NOMO-1 (cell line): ENCODE data around the gene RPS6KA6.

Experiments used
- DNase-seq, 2 experiments: peaks; one replicate each; lab custom pipeline; 2025; ENCODE audit not compliant: unreplicated experiment in 2 of 2; lab: John Stamatoyannopoulos, UW

The RPS6KA6 gene

DNA sequence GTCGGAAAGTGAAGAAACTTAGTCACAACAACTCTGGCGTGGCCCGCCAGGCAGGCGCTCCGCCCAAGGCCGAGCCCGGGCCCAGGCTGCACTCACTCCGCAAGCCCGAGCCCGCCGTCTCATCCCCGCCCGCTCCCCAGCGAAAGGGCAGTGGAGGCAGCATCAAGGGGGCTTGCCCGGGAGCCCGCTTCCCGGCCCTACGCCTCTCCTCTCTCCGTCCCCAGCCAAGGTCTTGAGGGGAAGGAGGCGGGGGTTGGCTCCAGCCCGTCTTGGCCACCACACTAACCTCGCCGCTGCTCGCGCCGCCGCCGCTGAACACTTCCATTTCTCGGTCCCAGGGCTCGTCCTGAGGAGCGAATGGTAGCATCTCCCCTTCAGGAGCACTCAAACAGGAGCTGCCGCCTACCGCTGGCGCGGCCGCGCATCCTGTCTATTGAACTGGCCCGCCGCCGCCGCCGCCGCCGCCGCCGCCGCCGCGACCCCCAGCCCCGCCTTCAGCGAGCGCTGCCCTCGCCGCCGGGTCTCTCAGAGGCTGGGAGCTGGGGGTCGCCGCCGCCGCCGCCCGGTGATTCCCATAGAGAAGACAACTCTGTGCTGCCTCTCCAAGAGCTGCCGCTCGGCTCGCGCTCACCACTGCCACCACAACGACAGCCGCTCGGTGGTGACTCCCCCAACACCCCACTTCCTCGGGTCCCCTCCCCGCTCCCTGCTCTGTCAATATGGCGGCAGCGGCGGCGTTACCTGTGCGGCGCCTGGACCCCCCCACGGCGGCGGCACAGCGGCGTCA, at the start of gene RPS6KA6:
Gene RPS6KA6, minus strand, starts transcription at position 667 of the 787 bp plus-strand sequence. Its CDS starts 300 bp downstream, at position 367.
- no peak for DNase-seq

DNA sequence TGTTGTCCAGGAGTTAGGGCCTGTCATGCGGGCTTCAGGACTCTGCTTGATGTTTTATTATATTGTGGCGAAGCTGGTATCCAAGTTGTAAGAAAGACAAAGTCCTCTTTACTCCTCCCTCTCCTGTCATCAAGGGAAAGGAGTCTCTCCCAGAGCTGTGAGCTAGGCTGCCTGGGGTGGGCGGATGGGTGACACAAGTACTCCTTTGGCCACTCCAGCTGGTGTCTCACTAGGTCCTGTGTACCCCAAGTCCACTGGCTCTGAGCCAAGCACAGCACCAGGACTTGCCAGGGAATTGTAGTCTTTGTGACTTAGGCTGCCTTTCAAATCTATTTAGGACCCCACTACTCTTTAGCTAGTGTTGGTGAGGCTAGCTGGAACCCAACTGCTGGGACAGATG, 36.7 kb upstream of the RPS6KA6 start:
- DNase-seq: no peak

DNA sequence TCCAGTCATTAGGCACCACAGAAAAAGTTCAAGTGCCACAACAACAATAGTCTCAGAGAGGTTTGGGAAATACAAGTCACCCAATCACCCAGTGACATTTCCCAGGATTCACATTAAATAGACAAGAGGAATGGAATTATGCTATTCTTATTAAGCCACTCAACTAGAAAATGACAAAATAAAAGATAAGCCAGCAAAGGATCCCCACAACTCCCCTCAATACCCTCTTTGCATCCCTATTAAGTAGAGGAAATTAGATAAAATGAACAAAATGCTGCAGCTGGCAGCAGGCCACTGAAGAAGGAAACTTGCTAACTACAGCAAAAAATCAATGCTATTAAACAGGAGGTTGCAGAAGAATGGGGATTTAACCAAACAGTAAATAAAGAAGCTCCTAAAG, 35.3 kb upstream of the RPS6KA6 start:
- DNase-seq: no peak

DNA sequence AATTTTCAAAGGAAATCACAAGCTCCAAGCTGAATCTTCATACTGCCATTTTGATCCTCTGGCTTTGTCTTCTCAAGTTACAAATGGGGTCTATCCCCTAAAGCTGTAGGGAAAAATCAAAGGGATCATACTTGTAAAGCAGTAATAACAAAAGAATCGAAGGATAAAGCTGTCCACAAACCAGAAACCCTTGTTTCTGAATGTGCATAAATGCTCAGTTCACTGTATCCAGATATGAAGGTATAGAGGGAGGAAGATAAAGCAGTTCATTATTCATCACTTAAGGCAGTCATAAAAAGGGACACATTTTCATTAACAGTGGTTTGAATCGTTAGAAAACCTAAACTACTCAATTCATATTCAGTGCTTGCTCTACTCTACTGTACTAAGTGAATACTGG, 33.2 kb upstream of the RPS6KA6 start:
- DNase-seq: no peak

DNA sequence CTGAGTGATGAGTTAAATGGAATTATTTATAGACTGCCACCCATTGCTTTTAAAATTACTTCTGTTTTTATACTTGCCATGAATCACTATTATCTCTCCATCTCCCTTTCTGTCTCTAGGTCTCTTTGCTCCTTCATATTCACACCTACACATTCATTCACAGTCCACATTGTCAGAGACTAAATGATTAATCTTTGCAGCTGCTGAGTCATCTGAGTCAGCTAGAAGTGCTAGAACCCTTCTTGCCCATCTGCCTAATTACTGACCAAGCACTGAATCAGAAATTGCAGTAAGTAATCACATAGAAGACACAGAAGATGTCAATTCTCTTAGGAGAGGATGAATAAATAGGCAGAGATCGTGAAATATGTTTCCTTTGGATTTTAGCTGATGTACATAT, 31.6 kb upstream of the RPS6KA6 start:
- no peak for DNase-seq

DNA sequence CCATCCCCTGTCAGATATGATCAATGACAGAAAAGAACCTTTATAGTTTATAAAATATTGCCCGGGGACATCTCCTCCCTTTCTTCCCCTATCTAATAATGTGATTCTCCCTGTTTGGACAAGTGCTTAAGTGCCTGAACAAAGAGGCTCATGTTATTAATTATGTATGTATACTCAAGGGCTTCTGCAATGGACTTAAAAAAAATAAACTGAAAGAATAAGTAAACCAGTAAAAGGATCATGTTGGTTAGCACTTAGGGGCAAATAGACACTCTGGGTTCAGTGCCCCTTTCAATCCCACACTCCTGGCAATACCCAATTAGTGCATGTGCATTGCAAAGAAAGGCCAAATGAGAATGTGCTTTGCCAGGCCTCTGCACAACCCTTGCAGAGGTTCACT, 30.7 kb upstream of the RPS6KA6 start:
- DNase-seq: no peak

DNA sequence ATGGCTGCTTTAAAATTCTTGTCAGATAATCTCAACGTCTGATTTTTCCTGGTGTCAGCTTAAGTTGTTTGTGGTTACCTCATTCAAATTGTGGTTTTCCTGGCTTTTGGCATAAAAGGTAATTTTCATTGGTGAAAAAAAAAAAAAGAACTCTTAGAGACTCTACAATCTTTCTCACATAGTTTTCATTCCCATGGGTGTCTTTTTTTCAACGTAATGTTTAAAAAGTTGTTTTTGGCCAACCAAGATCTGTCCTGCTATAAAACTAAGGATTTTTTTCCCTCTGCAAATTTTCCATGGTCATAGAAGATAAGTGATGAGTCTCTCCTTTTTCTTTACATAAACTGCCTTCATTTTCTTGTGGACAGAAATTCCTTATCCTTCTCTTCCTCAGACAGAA, 28.9 kb upstream of the RPS6KA6 start:
- DNase-seq: no peak

DNA sequence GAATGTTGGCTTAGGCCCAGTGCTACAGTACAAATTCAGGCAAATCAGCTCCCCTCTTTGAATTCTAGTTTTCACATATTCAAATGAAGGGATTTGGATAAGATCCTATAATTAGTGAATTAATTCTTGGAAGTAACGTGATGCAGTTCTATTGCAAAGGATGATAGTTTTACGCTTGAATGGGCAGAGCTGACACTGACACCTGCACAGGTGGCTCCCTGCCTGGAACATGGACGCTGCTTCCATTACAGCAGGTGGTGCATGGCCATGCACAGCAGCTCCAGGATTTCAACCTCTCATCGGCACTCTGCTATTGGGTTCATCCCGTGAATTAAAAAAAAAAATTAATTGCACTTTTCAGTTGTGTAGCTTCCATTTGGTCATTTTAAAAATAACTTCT, 28.4 kb upstream of the RPS6KA6 start:
- DNase-seq: no peak

DNA sequence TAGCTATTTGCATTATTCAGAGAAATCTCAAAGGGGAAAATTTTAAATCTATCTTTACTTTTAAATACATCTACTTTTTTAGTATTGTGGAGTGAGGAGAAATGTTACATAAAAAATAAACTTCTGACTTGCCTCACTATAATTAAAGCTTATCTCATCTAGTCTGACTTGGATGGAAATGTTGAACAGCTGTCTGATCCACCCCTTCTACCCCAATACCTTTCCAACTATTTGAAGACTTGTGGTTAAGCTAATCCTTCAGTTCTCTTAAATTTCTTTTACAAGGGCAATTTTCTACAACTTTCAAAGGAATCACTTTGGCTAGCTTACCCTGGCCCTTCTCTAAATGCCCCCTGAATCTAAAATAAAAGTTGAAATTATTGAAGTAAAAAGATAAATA, 17.3 kb upstream of the RPS6KA6 start:
- no peak for DNase-seq

DNA sequence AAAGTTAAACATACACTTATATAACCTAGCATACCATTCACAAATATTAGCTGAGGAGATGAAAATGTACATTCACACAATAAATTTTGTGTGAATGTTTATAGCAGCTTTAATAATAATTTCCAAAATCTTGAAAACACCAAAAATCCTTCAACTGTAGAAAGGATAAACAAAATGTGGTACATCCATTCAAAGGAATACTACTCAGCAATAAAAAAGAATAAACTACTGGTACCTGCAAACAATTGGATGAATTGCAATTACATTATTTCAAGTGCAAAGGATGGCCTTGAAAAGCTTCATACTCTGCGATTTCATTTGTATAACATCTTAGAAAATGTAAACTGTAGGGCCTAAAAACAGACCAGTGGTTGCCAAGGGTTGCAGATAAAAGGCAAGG, 11.7 kb upstream of the RPS6KA6 start:
- no peak for DNase-seq

DNA sequence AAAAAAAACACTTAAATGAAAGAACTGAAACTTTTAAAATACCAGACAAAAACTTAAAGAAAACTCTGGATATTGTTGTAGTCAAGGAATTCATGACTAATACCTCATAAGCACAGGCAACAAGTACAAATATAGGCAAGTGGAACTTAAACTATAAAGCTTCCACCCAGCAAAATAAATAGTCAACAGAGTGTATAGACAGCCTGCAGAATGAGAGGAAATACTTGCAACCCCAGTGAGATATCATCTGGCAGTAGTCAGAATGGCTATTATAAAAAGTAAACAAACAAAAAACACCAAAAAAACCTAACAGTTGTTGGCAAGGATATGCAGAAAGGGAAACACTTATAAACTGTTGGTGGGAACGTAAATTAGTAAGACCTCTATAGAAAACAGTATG, 9.6 kb upstream of the RPS6KA6 start:
- DNase-seq: no peak

DNA sequence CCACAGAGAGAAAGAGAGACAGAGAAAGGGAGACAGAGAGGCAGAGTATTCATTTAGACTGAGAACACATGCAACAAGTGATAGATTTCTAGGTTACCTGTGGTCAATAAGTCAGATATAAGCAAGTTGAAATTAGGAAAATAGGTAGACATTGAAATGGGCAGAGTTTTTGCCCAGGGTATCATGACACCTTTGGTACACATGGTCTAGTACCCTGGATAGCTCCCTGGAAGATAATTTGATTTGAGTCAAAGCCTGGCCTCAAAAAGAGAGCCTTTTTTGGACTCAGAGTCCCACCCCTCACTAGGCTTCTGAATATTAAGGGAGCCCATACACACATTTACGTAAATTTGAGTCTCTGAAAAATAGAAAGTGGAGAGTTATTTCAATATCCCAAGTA, 4.0 kb upstream of the RPS6KA6 start:
- DNase-seq: no peak

DNA sequence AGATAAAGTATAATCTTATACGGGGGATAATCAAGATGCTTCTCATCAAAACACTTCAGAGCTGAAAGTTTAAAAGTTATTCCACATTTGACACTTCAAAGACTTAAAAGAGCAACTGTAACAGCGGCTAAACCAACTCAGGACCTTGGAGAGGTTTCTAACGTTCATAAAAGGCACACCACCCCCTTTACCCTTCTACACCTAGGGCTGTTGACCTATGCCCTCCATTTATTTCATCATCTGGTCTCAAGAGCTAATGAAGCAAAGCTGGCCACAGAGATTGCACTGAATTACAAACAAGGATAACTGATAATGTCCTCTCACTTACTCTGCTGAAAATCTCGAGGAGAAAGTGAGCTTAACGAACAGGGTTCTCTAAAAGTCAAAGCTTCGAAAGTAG, 1.1 kb upstream of the RPS6KA6 start:
- no peak for DNase-seq

DNA sequence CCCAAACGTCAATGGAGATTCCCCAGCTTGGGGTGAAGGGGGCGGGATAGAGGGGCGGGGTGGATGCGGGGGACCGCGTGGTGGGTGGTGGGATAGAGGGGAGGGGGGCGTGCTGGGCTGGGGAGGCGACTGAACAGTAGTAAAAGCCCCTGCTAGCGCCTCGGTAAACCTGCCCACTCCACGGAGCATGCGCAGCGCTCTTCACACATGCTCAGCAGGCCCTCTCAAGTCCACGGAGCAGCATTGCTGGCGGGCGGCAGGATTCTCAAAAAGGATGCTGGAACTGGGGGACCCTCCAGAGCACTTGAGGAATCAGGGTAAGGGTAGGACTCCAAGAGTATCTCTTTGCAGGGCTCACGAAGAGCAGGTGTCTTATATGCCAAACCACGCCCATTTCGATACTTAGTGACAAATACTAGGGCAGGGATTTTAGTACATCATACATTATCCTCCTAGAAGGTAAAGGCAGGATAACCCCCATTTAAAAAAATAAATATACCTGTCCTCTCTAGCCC, 378 bp upstream of the RPS6KA6 start:
- DNase-seq: no peak

DNA sequence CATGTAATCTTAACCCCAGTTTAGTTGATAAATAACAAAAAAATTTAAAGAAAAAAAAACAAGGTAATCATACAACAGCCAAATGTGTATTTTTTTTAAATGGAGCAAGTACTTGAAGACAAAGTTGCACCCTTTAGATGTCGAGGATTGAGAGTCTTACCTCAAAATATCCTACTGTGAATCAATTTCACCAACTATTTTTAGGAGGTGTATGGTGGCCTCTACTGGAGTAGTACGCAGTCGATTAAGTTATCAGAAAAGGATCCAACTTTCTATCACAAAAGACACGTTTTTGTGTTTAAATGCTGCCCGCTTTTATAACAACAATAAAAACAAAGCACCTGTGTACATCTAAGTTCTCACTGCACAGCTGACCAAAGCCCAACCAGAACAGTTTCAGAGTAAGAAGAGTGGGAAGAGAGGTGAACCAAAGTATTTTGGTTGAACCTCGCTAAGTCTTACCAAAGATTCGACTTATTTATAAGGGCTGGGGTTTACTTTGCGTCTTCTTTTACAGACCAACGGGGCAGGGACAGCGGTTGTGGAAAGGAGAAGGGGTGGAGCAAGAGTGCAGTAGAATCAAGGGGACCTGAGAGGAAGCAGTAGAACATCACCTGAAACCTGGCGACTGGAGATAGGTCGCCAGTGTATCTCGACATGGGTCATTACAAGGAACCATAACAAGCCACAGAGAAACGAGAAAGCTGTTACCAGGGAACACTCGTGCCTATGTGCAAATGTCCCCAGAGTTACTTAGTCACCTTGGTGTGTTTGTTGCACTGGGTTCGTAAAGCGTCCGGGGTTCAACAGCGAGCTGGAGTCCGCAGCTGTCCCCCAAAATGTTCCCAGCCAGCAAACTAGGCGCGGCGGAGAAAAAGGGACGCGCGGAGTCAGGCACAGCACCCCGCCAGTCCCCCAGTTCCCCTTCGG, 1.1 kb downstream of the RPS6KA6 start:
- no peak for DNase-seq

DNA sequence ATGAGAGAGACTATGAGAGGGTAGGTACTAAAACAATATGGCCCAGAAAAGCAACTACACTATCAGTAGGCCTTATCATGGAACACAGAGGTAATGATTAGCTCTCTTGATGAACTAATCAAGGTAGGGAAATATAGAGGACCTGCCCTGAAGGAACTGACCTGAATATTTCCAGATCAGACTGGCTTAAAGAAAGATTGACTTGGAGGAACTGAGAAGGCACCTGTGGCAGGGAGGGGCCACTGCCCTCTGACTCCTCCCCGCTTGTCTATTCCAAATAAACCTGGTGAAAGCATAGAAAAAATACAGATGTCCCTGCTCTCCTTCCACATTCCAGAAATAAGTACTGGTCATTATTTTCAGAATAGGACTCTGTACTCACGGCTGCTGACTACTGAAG, 5.5 kb downstream of the RPS6KA6 start:
- no peak for DNase-seq

DNA sequence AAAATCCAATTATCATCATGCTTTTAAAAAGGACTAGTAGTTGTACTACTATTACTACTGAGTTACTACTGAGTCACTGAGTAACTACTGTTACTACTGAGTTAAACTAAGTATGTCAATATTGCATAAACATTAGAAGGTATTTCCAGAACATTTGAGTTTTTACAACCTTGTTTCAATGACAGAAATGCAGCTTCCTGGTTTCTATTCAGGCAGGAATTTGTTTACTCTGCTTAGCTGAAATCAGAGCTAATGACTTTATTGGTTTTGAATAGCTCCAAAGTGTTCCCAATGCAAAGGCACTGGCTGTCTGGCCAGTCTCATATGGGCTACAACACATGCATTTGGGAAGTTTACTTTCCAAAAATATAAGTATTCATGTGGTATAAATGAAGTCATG, 12.0 kb downstream of the RPS6KA6 start:
- DNase-seq: no peak

DNA sequence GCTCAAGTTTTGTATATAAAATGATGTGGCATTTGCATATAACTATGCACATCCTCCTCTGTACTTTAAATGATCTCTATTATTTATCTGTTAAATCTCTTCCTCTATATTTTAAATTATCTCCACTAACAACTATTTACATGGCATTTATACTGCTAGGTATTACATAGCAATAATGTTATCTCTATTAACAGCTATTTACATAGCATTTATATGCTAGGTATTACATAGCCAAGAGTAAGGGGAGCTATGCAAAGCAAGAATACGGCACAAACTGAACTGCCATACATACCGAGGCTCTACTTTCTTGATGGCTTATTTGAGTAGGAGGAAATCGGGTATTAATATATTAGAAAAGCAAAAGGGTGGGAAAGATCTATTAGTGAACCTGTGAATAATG, 12.7 kb downstream of the RPS6KA6 start:
- no peak for DNase-seq

DNA sequence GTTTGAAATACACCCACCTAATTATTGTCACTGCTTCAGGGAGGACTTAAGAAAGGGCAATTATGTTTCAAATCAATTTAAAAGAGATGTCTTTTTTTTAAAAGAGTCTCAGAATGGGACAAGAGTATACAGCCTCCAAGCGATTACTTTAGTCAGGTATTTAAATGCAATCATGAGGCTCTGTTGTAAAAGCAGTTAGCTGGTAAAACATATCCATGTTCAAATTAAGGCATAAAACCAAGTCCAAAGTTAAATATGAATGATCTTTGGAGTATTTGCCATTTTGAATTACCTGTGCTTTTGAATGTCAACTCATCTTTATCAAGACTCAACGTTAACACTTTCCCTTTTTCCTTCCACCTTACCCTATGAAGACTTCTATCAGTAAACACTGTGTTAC, 13.7 kb downstream of the RPS6KA6 start:
- no peak for DNase-seq

DNA sequence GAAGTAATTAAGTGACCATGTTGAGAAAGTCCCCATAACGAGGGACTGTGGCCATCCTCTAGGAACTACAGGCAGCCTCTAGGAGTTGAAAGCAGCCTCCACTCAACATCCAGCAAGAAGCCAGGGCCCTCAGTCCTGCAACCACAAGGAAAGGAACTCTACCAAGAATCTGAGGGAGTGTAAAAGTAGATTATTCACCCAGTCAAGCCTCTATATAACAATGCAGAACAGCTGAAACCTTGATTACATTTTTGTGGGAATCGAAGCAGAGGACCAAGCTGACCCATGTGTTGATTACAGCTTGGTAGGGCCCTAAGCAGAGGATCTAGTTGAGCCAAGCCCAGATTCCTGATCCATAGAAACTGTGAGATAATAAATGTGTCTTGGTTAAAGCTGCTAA, 17.1 kb downstream of the RPS6KA6 start:
- no peak for DNase-seq

DNA sequence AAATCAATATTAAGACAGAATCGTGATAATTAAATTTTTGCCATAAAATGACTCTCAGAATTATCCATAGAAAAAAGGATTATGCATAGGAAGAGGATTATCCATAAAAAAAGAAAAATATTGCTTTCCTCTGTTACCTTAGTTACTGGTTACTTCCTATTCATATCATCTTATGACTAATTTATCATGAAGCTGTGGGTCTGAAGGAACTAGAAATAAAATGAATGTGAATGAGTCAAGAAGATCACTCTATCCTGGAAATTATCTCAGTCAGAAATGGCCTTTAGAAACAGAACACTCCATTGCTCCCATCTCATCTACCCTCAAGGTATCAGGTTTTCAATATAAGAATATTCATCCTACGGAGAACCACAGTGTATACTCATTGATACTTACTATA, 19.4 kb downstream of the RPS6KA6 start:
- DNase-seq: no peak

DNA sequence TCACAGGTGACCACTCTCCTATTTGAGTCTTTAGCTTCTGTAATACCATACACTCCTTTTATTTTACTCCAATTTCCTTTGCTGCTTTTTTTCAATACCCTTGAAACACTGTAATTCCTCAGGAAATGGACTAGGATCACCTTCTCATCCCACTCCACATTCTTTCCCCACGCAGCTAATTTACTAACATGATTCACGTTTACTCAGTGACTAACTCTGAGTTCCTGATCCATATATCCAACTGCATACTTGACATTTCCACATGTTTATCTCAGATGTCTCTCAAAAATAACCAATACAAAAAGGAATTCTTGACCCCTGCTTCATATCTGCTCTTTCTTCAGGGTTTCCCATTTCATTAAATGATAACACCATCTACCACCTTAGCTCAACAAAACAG, 19.9 kb downstream of the RPS6KA6 start:
- DNase-seq: no peak
